ENCODE measurements around the gene FOXA1.

Gene FOXA1

GRCh38 chr14:37602605-37603453 lies 7.8 kb upstream of the FOXA1 start:
- no peak for DNase-seq (ENCODE audit: low spot score)

- DNase-seq (ENCODE audit: low spot score), result no peak
Measured at GRCh38 chr14:37601865-37602264, 6.8 kb upstream of the FOXA1 start.

GRCh38 chr14:37600880-37601741 lies 6.1 kb upstream of the FOXA1 start:
- no peak for DNase-seq (ENCODE audit: low spot score)

- peak; percentile 3 for DNase-seq (ENCODE audit: low spot score)
Measured at GRCh38 chr14:37599507-37600368, 4.7 kb upstream of the FOXA1 start.

GRCh38 chr14:37598747-37599506 lies 3.9 kb upstream of the FOXA1 start:
- no peak for DNase-seq (ENCODE audit: low spot score)

GRCh38 chr14:37597914-37598746 lies 3.1 kb upstream of the FOXA1 start:
- DNase-seq (ENCODE audit: low spot score), result no peak

GRCh38 chr14:37597538-37597913 lies 2.5 kb upstream of the FOXA1 start:
- DNase-seq (ENCODE audit: low spot score), result no peak

GRCh38 chr14:37596790-37597472 lies 1.9 kb upstream of the FOXA1 start:
- no peak for DNase-seq (ENCODE audit: low spot score)

GRCh38 chr14:37595809-37596621 lies 966 bp upstream of the FOXA1 start:
- peak; percentile 91 for DNase-seq (ENCODE audit: low spot score)

GRCh38 chr14:37594238-37594970 lies 645 bp downstream of the FOXA1 start:
- peak; percentile 85 for DNase-seq (ENCODE audit: low spot score)

- DNase-seq (ENCODE audit: low spot score), result no peak
Measured at GRCh38 chr14:37593511-37594237, 1.4 kb downstream of the FOXA1 start.

- no peak for DNase-seq (ENCODE audit: low spot score)
Measured at GRCh38 chr14:37592482-37593408, 2.3 kb downstream of the FOXA1 start.

GRCh38 chr14:37591941-37592481 lies 3.0 kb downstream of the FOXA1 start:
- DNase-seq (ENCODE audit: low spot score), result no peak

- DNase-seq (ENCODE audit: low spot score), result peak; percentile 47
Measured at GRCh38 chr14:37591311-37591940, 3.6 kb downstream of the FOXA1 start.

- no peak for DNase-seq (ENCODE audit: low spot score)
Measured at GRCh38 chr14:37590428-37591139, 4.5 kb downstream of the FOXA1 start.
